ENCODE data around the gene ACTN1.

DNA sequence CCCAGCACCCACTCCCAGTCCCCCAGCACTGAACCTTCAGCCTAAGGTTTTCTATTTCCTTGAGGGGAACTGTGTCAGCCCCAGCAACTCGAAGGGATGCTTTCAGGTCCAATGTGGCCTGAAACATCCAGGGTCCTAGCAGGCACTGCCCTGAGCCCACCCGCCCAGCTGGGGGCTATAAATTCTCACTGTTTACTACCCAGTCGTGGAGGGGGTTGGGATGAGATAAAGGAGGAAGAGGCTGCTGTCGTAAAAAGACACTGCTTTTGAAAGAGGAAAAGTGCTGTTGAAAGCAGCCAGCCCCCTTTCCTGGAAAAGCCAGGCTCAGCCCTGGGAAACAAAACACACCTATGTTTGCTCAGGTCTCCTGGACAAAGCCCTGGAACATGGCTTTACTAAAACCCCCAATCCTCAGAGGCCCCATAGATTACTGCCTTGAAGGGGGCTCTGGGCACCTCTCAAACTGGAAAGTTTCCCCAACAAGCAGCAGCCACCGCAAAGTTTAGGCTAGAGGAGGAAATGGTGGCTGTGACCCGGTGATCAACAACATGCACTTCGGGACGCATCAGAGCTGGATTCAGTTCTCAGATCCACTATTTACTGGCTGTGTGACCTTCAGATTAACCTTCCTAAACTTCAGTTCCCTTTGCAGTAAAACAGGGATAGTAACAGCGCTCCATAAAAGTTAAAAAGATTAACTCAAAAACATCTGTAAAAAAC lies 51.0 kb downstream of the ACTN1 start:
- TF ChIP-seq, protein P1, sequence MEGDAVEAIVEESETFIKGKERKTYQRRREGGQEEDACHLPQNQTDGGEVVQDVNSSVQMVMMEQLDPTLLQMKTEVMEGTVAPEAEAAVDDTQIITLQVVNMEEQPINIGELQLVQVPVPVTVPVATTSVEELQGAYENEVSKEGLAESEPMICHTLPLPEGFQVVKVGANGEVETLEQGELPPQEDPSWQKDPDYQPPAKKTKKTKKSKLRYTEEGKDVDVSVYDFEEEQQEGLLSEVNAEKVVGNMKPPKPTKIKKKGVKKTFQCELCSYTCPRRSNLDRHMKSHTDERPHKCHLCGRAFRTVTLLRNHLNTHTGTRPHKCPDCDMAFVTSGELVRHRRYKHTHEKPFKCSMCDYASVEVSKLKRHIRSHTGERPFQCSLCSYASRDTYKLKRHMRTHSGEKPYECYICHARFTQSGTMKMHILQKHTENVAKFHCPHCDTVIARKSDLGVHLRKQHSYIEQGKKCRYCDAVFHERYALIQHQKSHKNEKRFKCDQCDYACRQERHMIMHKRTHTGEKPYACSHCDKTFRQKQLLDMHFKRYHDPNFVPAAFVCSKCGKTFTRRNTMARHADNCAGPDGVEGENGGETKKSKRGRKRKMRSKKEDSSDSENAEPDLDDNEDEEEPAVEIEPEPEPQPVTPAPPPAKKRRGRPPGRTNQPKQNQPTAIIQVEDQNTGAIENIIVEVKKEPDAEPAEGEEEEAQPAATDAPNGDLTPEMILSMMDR (IDR thresholded peaks at IDR 0.05): no peak
- no peak for TF ChIP-seq EZH2 (IDR thresholded peaks at IDR 0.05)
